K562 (cell line): ENCODE measurements around the gene ROM1. TPM values are rescaled to one million over a fixed set of nuclear protein-coding genes. Genes with fewer than 3 reads are reported as not detected.

Experiments used
- CBX1 ChIP-seq: sonication (generic); IDR thresholded peaks from 2 replicates; pipeline ENCODE4 v1.6.1; 2016; ENCODE audit warnings: antibody characterized with exemption, low read depth, mild to moderate bottlenecking
- CBX2 ChIP-seq: fragments of 200-600 bp; sonication (generic); IDR thresholded peaks from one replicate; pipeline ENCODE4 v1.6.1; 2012; ENCODE audit warnings: mild to moderate bottlenecking, low read length, inconsistent platforms; ENCODE audit not compliant: insufficient read depth, poor library complexity, severe bottlenecking
- CREB1 ChIP-seq, 2 experiments: sonication (generic) in 1 of 2; formaldehyde crosslinking in 1 of 2; IDR thresholded peaks; 2 replicates each; pipeline versions ENCODE4 v1.6.1 to v1.8.0; 2012 to 2022; ENCODE audit warnings: inconsistent platforms in 1 of 2, mild to moderate bottlenecking in 1 of 2, missing genetic modification reagents in 1 of 2, moderate library complexity in 1 of 2
- CREB5 ChIP-seq: fragments of 250-450 bp; sonication (Bioruptor Pico); IDR thresholded peaks from 2 replicates; pipeline ENCODE4 v1.5.0; 2020; ENCODE audit warnings: mild to moderate bottlenecking
- ERF ChIP-seq: fragments of 450-650 bp; formaldehyde crosslinking; IDR thresholded peaks from 2 replicates; pipeline ENCODE4 v1.4.0; 2020; ENCODE audit warnings: mild to moderate bottlenecking, mixed read lengths
- FOS ChIP-seq: IDR thresholded peaks from 3 replicates; pipeline ENCODE4 v1.6.1; 2011; ENCODE audit not compliant: insufficient read length; ENCODE audit errors: extremely low read depth
- GABPB2 ChIP-seq: fragments of 250-450 bp; sonication (Bioruptor Pico); conservative IDR thresholded peaks from 2 replicates; pipeline ENCODE4 v1.5.1; 2021; ENCODE audit warnings: mild to moderate bottlenecking
- GTF2F1 ChIP-seq: IDR thresholded peaks from 2 replicates; pipeline ENCODE4 v1.6.1; 2011; ENCODE audit warnings: low read depth, low read length, improper control_type of control experiment
- SIN3B ChIP-seq: fragments of 450-650 bp; IDR thresholded peaks from 2 replicates; pipeline ENCODE4 v1.6.1; 2017; ENCODE audit warnings: low read depth, mild to moderate bottlenecking, moderate library complexity
- TAF15 ChIP-seq: fragments of 200-400 bp; formaldehyde crosslinking; IDR thresholded peaks from 2 replicates; pipeline ENCODE4 v1.6.1; 2017; ENCODE audit warnings: mild to moderate bottlenecking, low read depth, low read length, moderate library complexity
- USF1 ChIP-seq: sonication (generic); formaldehyde crosslinking; IDR thresholded peaks from 2 replicates; pipeline ENCODE4 v1.9.0; 2022; ENCODE audit warnings: mild to moderate bottlenecking, missing genetic modification reagents
- ZBTB1 ChIP-seq: sonication (generic); formaldehyde crosslinking; IDR thresholded peaks from 2 replicates; pipeline ENCODE4 v1.8.1; 2023; ENCODE audit warnings: missing genetic modification reagents, low read depth, mild to moderate bottlenecking, borderline replicate concordance
- ZNF212 ChIP-seq: fragments of 450-650 bp; formaldehyde crosslinking; IDR thresholded peaks from 2 replicates; pipeline ENCODE4 v1.4.0; 2020; ENCODE audit warnings: mild to moderate bottlenecking
- ZNF347 ChIP-seq: fragments of 450-650 bp; formaldehyde crosslinking; IDR thresholded peaks from 2 replicates; pipeline ENCODE4 v1.4.0; 2020; ENCODE audit warnings: low read depth, mild to moderate bottlenecking, moderate library complexity
- ZNF512 ChIP-seq: IDR thresholded peaks from 2 replicates; pipeline ENCODE4 v1.6.1; 2016; ENCODE audit warnings: missing genetic modification characterization, missing compliant biosample characterization
- ZNF639 ChIP-seq, 2 experiments: fragments of 200-800 bp in 1 of 2; sonication (Bioruptor generic) in 1 of 2; sonication (generic) in 1 of 2; formaldehyde crosslinking in 1 of 2; IDR thresholded peaks in 1 of 2; conservative IDR thresholded peaks in 1 of 2; 2 replicates each; pipeline versions ENCODE4 v1.5.0 to v1.6.1; 2016 to 2020; ENCODE audit warnings: missing compliant biosample characterization in 1 of 2, missing genetic modification characterization in 1 of 2, missing genetic modification reagents in 1 of 2
- ZNF695 ChIP-seq: fragments of 450-650 bp; formaldehyde crosslinking; IDR thresholded peaks from 2 replicates; pipeline ENCODE4 v1.4.0; 2020; ENCODE audit warnings: mild to moderate bottlenecking, moderate library complexity
- polyA plus RNA-seq, 8 experiments: library from polyadenylated mRNA; depleted of rRNA in 4 of 8; stranded (reverse) in 5 of 8; unstranded in 3 of 8; fragments of >200 nt; fragmentation: Nextera tagmentation in 2 of 8; fragmentation: Illumina TruSeq in 1 of 8; extraction: Ambion mirVana in 2 of 8; extraction: Trizol in 1 of 8; gene quantifications; 2 replicates each; pipeline versions ENCODE4 v1.2.1 to v1.2.3, GENCODE V29; 2011 to 2014; ENCODE audit warnings: inconsistent platforms in 1 of 8, missing spikeins in 1 of 8
- total RNA-seq, 7 experiments: library from RNA; depleted of rRNA in 6 of 7; stranded (reverse); fragments of >200 nt in 6 of 7; fragmentation: Illumina TruSeq in 2 of 7; extraction: Trizol in 2 of 7; gene quantifications; 2 replicates each; pipeline versions ENCODE4 v1.2.1 to v1.2.3, GENCODE V29; 2011 to 2021; ENCODE audit warnings: low replicate concordance in 1 of 7

Gene ROM1
- total and polyA plus RNA-seq, 9 of the 15 experiments (the other 6 are each of a cell fraction or from before 2014, with no cell fraction given): 0.75 to 4.0 (median 2.6) TPM

- TF ChIP-seq ZNF512 (tag) (no peak), ZNF639 (CRISPR knock-in tag; conservative IDR thresholded peaks at IDR 0.05 in 1 of 2, IDR thresholded peaks at IDR 0.05 in 1 of 2) (peak in 1 of 2 experiments; percentile 98; a peak in 2 of 4 replicates), FOS (no peak), CREB5 (no peak), ZNF347 (CRISPR knock-in tag) (no peak), ZNF212 (CRISPR knock-in tag) (no peak), TAF15 (no peak), CBX1 (peak; percentile 51; the same call in 1 of the 2 replicates), ZNF695 (CRISPR knock-in tag) (no peak), ERF (no peak), GABPB2 (no peak), CREB1 (IDR thresholded peaks at IDR 0.05) (peak; percentile 13; the same call in 1 of the 2 replicates), CREB1 (CRISPR knock-in tag; IDR thresholded peaks at IDR 0.05) (0 out of 2 replicates have a peak, but pooled peaks have one; percentile 54), USF1 (no peak), SIN3B (peak; percentile 46; the same call in 1 of the 2 replicates), GTF2F1 (no peak), CBX2 (no peak), ZBTB1 (CRISPR knock-in tag) (no peak)
These were observed at the start of gene ROM1, which contains the start of gene EML3 (continued) for GRCh38 chr11:62612366-62613290.
